Activated T-cell treated with anti-CD3 and anti-CD28 coated beads, Interleukin-2, amount 50 U/mL, for 48 hours (primary cell): Measurements from ENCODE around the gene GART.

Source experiments
- DNase-seq, 2 experiments: peaks; one replicate each; pipeline ENCODE4 v3.0.0-alpha.2; 2020

GART gene

GRCh38 chr21:33458861-33459260 is 83.1 kb downstream of the GART start:
- no peak for DNase-seq

- DNase-seq: no peak
Observed at GRCh38 chr21:33455686-33456446, 86.1 kb downstream of the GART start.
